ENCODE measurements around the gene MALAT1.
A peak's percentile ranks its signal among the peaks of the same experiment; 100 is the strongest.

MALAT1 gene

DNA sequence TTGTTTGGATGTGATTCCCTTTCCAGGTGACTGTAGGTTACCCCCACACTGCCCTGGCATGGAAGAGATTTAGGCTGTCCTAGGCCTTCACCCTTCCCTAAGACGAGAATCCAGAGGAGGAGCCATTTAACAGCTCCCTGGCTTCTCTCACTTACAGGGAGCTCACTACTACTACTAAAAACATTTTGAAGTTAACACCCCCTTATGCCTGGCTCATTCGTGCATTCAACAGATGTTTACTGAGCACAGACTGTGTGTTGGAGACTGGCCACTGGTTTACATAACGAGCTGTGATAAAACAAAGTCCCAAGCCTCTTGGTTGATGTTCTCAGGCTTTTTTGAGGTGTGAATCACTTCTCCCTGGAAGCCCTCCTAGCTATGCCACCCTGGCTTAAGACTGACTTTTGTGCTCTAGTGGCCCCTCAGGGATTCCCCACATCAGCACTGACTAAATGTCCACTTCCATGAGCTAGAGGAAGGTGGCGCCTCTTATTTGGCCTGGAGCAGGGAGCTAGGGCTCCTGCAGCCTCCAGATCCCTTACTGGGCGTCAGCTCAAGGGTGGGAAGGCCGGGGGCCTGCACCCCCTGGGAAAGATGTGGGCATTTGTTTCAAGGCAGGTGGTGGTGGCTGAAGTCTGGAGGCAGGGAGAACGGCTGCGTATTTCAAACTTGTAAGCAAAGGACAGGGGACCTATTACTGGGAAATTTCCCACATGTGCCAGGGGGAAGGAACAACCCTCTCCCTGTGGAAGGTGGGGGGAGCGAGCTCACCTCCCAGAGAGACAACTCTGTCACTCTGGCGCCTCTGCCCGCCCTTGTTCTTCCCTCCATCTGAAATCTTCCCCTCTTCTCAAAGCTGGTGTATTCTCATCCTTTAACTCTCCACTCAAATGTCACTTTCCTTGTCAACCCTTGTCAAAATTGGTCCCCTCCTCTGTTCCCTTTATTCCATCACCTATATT lies 19.4 kb upstream of the MALAT1 start:
- Histone ChIP-seq H3K27me3 (replicated peaks; ENCODE audit: control insufficient read depth, insufficient read depth, low read length, poor library complexity, severe bottlenecking) (no peaks in the 10 kb centered on the region), H3K4me1 (ENCODE audit: control insufficient read depth, insufficient read depth, low read length, poor library complexity, severe bottlenecking) (peaks cover 9% of the 10 kb centered on the region), H3K9me3 (ENCODE audit: control insufficient read depth, low read length) (no peaks in the 10 kb centered on the region), H3K27ac (ENCODE audit: insufficient read depth, low read length, poor library complexity, severe bottlenecking) (no peak overlapping the region), H3K36me3 (ENCODE audit: control insufficient read depth, insufficient read depth, low read length) (no peaks in the 10 kb centered on the region), H3K4me3 (ENCODE audit: insufficient read depth, low read depth, low read length, poor library complexity, severe bottlenecking) (no peak overlapping the region)
- no peak for DNase-seq

DNA sequence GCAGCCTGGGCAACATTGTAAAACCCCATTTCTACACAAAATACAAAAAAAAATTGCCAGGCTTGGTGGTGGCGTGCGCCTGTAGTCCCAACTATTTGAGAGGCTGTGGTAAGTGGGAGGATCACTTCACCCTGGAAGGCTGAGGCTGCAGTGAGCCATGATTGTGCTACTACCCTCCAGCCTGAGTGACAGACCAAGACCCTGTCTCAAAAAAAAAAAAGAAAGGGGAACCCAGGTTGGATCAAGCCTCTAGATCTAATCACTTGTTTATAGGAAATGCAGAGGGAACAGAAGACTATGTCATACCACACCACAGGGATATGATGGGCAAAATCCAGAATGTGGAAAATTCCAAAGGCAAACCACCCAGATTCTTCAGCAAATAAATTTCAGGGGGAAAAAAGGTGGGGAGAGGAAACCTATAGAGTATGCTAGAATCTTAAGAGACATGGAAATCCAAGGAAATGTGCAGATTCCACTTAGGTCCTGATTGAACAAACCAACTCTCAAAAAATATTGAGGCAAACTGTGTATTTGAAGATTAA lies 16.5 kb upstream of the MALAT1 start:
- Histone ChIP-seq H3K4me1 (ENCODE audit: control insufficient read depth, insufficient read depth, low read length, poor library complexity, severe bottlenecking) (no peaks in the 10 kb centered on the region), H3K27ac (ENCODE audit: insufficient read depth, low read length, poor library complexity, severe bottlenecking) (no peak overlapping the region)

DNA sequence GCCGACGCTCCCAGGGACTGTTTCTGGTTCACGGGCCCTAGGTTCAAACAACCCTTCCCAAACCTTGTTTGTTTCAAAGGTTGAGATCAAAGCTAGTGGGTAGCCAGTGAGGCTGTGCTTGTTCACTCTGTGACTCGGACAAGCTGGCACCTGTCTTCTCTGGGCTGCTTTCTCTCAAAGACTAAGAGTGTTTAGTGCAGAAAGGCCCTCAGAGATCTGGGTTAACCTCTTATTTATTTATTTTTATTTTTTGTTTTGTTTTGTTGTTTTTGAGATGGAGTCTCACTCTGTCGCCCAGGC lies 13.0 kb upstream of the MALAT1 start:
- H3K4me3 ChIP-seq (ENCODE audit: insufficient read depth, low read depth, low read length, poor library complexity, severe bottlenecking), result no peak overlapping the region
- no peaks in the 10 kb centered on the region for H3K27me3 ChIP-seq (replicated peaks; ENCODE audit: control insufficient read depth, insufficient read depth, low read length, poor library complexity, severe bottlenecking)
- no peaks in the 10 kb centered on the region for H3K9me3 ChIP-seq (ENCODE audit: control insufficient read depth, low read length)
- no peaks in the 10 kb centered on the region for H3K36me3 ChIP-seq (ENCODE audit: control insufficient read depth, insufficient read depth, low read length)
- no peaks in the 10 kb centered on the region for H3K4me1 ChIP-seq (ENCODE audit: control insufficient read depth, insufficient read depth, low read length, poor library complexity, severe bottlenecking)
- H3K27ac ChIP-seq (ENCODE audit: insufficient read depth, low read length, poor library complexity, severe bottlenecking), result no peak overlapping the region
- no peak for DNase-seq

More for the DNA sequence above, 16.5 kb upstream of the MALAT1 start:
- Histone ChIP-seq H3K4me3 (ENCODE audit: insufficient read depth, low read depth, low read length, poor library complexity, severe bottlenecking) (no peak overlapping the region), H3K27me3 (replicated peaks; ENCODE audit: control insufficient read depth, insufficient read depth, low read length, poor library complexity, severe bottlenecking) (no peaks in the 10 kb centered on the region), H3K9me3 (ENCODE audit: control insufficient read depth, low read length) (no peaks in the 10 kb centered on the region), H3K36me3 (ENCODE audit: control insufficient read depth, insufficient read depth, low read length) (no peaks in the 10 kb centered on the region)
- no peak for DNase-seq

DNA sequence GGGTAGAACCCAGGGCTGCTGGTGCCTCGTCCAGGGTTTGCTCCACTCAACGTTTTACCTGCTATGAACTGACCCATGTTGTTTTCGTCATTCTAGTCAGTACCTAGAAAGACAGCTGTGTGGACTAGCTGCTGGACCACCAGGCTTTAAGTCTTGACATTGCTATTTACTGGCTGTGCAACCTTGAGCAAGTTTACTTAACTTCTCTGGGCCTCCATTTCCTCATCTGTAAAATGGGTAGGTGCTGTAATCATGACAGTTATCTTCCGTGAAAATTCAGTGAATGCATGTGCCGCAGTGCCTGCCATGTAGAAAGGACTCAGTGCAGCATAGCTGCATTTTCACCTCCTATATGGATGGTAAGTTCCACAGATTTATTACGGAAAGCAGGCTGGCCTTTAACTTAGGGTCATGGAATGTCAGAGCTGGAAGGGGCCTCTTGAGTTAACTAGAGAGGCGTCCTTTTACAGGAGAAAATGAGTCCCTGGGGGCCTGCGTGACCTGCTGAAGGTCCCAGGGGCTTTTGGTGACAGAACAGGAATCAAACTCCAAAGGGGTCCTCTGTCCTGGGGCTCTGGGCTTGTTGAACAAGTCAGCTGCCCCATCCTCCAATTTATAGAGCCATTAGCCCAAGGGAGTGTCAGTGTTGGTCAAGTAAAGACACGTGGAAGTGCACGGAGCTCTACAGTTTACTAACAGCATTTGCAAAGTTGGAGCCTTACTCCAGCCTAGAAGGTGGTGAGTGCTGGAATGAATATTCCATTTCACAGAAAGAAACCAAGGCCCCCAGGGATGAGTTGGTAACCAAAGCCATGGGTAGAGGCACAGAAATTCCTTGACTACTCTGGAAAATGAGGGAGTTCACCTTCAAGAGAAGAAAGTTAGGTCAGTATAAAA lies 12.0 kb upstream of the MALAT1 start:
- H3K27me3 ChIP-seq (replicated peaks; ENCODE audit: control insufficient read depth, insufficient read depth, low read length, poor library complexity, severe bottlenecking), result no peaks in the 10 kb centered on the region
- H3K36me3 ChIP-seq (ENCODE audit: control insufficient read depth, insufficient read depth, low read length), result no peaks in the 10 kb centered on the region
- no peak overlapping the region for H3K4me3 ChIP-seq (ENCODE audit: insufficient read depth, low read depth, low read length, poor library complexity, severe bottlenecking)
- no peak overlapping the region for H3K27ac ChIP-seq (ENCODE audit: insufficient read depth, low read length, poor library complexity, severe bottlenecking)
- H3K9me3 ChIP-seq (ENCODE audit: control insufficient read depth, low read length), result no peaks in the 10 kb centered on the region
- no peak for DNase-seq
- no peaks in the 10 kb centered on the region for H3K4me1 ChIP-seq (ENCODE audit: control insufficient read depth, insufficient read depth, low read length, poor library complexity, severe bottlenecking)

DNA sequence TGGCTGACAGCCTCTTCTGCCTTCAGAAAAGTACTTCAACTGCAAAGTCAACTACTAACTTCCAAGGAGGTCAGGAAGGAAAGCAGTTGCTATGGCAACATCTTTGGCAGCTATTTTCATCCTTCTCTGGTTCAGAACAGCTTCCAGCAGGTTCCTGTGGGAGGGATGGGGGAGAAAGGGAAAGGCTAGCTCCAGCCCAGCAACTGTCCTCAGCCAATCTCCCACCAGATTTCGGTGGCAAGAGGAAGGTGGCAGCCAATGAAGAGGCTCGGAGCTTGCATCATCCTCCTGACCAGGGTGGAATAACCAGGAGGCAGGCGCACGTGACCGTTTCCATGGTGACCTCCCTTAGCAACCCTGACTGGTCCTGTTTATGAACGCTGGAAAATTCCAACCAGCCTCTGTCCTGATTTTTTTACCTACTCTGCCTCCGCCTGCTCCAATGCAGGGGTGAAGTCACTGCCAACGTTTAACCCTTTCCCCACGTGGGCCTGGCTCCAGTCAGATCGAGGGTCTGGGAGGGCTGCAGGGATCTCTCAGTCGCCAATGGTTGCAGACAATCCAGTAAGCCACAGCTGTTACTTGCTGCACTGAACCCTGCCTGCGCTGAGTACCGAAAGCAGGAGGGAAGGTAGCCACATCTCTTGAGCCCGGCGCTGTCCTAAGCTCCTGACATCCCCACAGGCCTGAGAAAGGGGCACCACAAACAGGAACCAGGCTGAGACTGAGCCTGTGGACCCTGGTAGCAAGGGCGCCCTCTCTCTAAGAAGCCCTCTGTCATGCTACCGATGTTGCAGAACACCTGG lies 11.2 kb upstream of the MALAT1 start:
- no peak overlapping the region for H3K4me3 ChIP-seq (ENCODE audit: insufficient read depth, low read depth, low read length, poor library complexity, severe bottlenecking)
- no peaks in the 10 kb centered on the region for H3K9me3 ChIP-seq (ENCODE audit: control insufficient read depth, low read length)
- no peaks in the 10 kb centered on the region for H3K27me3 ChIP-seq (replicated peaks; ENCODE audit: control insufficient read depth, insufficient read depth, low read length, poor library complexity, severe bottlenecking)
- H3K4me1 ChIP-seq (ENCODE audit: control insufficient read depth, insufficient read depth, low read length, poor library complexity, severe bottlenecking), result no peaks in the 10 kb centered on the region
- peak in 1 of 3 donors; percentile 48 for DNase-seq
- no peak overlapping the region for H3K27ac ChIP-seq (ENCODE audit: insufficient read depth, low read length, poor library complexity, severe bottlenecking)
- no peaks in the 10 kb centered on the region for H3K36me3 ChIP-seq (ENCODE audit: control insufficient read depth, insufficient read depth, low read length)

DNA sequence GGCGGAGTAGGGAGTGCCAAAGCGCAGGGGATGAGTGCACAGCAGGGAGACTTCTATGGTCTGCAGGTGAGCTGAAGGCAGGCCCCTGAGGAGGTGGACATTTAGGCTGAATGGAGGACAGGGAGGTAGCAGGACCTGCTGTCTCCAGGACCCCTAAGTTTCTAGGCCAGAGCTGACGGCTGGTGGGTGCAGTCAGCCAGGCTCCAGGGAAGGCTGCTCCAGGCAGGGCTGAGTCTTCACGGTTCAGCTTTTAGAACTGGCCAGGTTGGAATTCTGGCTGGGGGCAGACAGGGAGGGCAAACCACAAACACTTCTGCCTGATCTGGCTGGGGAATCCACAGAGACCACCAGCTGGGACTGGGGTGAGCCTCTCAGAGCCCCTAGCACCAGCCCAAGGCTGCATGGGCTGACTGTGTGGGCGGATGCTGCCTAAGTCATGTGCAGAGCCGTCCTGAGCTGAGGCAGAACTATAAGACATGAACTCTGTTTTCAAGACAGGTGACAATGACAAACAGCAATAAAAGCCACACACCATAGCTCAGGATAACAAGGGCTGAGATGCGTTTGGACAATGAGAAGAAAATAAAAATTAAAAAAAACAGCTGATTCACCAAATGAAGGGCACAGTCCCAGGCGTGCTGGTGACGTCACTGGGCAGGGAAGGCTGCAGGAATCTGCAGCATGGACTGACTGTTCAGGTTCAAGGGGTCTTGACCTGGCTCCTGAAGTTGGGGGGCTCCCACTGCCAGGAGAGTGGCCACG lies 10.4 kb upstream of the MALAT1 start:
- Histone ChIP-seq H3K4me3 (ENCODE audit: insufficient read depth, low read depth, low read length, poor library complexity, severe bottlenecking) (no peak overlapping the region), H3K27me3 (replicated peaks; ENCODE audit: control insufficient read depth, insufficient read depth, low read length, poor library complexity, severe bottlenecking) (no peaks in the 10 kb centered on the region), H3K4me1 (ENCODE audit: control insufficient read depth, insufficient read depth, low read length, poor library complexity, severe bottlenecking) (no peaks in the 10 kb centered on the region), H3K36me3 (ENCODE audit: control insufficient read depth, insufficient read depth, low read length) (no peaks in the 10 kb centered on the region), H3K27ac (ENCODE audit: insufficient read depth, low read length, poor library complexity, severe bottlenecking) (no peak overlapping the region), H3K9me3 (ENCODE audit: control insufficient read depth, low read length) (no peaks in the 10 kb centered on the region)
- no peak for DNase-seq

DNA sequence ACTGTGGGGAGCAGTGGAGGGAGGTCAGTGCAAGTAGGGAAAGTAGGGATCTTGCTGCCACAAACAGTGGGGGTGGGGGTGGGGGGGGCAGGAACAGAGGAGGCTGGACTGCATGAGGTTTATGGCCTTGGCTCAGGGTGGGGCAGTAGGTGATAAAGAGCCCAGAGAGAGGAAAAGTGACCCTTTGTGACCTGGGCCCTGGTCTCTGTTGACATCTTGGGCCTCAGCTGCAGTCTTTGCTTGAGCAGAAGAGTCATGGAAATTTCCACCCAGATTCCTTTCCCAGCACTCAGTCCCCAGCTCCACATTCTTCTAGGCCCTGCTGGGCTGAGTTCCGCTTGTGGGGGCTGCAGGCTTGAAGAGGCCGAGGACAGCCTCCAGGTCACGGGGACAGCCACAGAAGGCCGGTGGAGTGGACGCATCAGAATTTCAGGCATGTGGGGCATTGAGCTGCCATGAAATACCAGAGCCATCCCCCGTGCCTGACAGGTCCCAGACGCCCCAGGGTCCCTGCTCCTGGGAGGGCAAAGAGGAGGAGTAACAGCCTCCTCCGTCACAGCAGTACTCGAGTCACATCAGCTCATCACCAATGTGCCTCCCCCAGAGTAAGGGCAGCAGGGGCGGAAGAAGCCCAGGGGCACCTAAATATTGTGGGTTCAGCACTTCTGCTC lies 9.7 kb upstream of the MALAT1 start:
- H3K4me1 ChIP-seq (ENCODE audit: control insufficient read depth, insufficient read depth, low read length, poor library complexity, severe bottlenecking), result no peaks in the 10 kb centered on the region
- no peak overlapping the region for H3K27ac ChIP-seq (ENCODE audit: insufficient read depth, low read length, poor library complexity, severe bottlenecking)
- no peaks in the 10 kb centered on the region for H3K36me3 ChIP-seq (ENCODE audit: control insufficient read depth, insufficient read depth, low read length)
- no peaks in the 10 kb centered on the region for H3K27me3 ChIP-seq (replicated peaks; ENCODE audit: control insufficient read depth, insufficient read depth, low read length, poor library complexity, severe bottlenecking)
- no peak for DNase-seq
- no peak overlapping the region for H3K4me3 ChIP-seq (ENCODE audit: insufficient read depth, low read depth, low read length, poor library complexity, severe bottlenecking)
- H3K9me3 ChIP-seq (ENCODE audit: control insufficient read depth, low read length), result no peaks in the 10 kb centered on the region

DNA sequence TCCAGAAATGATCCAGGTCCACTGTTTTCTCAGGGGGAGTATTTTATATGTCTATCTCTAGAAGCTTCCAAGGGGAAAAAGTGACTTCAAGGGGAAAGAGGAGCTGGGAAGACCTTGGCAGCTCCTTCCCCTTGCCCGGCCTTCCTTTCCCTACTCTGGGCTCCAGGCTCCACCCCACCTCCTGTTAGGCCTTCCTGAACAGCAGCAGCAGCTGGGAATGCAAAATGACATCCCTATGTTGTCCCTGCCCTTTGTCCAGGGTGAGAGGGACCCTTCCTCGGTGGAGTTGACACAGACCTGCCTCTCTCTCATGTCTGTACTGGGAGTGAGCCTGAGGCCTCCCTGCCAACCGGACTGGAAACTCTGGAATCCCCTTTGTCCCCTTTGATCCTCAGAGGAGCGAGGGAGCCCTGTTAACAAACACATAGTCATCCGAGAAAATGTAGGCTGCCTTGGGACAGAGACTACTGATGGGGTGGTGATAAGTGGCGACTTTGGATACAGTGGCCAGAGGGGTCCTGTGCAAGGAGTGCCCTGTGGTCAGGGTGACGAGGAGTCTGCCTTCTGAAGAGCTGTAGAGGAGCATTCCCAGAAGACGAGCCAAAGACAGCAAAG lies 9.0 kb upstream of the MALAT1 start:
- Histone ChIP-seq H3K4me1 (ENCODE audit: control insufficient read depth, insufficient read depth, low read length, poor library complexity, severe bottlenecking) (no peaks in the 10 kb centered on the region), H3K27ac (ENCODE audit: insufficient read depth, low read length, poor library complexity, severe bottlenecking) (no peak overlapping the region)
- DNase-seq, result no peak

More for the DNA sequence above, 9.0 kb upstream of the MALAT1 start:
- Histone ChIP-seq H3K4me3 (ENCODE audit: insufficient read depth, low read depth, low read length, poor library complexity, severe bottlenecking) (no peak overlapping the region), H3K36me3 (ENCODE audit: control insufficient read depth, insufficient read depth, low read length) (no peaks in the 10 kb centered on the region), H3K9me3 (ENCODE audit: control insufficient read depth, low read length) (no peaks in the 10 kb centered on the region), H3K27me3 (replicated peaks; ENCODE audit: control insufficient read depth, insufficient read depth, low read length, poor library complexity, severe bottlenecking) (no peaks in the 10 kb centered on the region)

All from effector memory CD4-positive, alpha-beta T cell (primary cell).